ENCODE measurements around the gene SIPA1L2.

SIPA1L2 gene

GRCh38 chr1:232662910-232663309 lies 33.0 kb upstream of the SIPA1L2 start:
- no peak for DNase-seq
- TF ChIP-seq POLR2A (IDR thresholded peaks at IDR 0.05; ENCODE audit: low read length) (no peak), GATA1 (IDR thresholded peaks at IDR 0.05; ENCODE audit: low read depth, low read length) (no peak)

GRCh38 chr1:232658386-232658785 lies 28.5 kb upstream of the SIPA1L2 start:
- TF ChIP-seq POLR2A (IDR thresholded peaks at IDR 0.05; ENCODE audit: low read length) (no peak), GATA1 (IDR thresholded peaks at IDR 0.05; ENCODE audit: low read depth, low read length) (no peak)
- DNase-seq = no peak

- TF ChIP-seq GATA1 (IDR thresholded peaks at IDR 0.05; ENCODE audit: low read depth, low read length) (no peak), POLR2A (IDR thresholded peaks at IDR 0.05; ENCODE audit: low read length) (no peak)
- DNase-seq = no peak
Observed at GRCh38 chr1:232657426-232658005, 27.6 kb upstream of the SIPA1L2 start.

- no peak for DNase-seq
- no peak for TF ChIP-seq GATA1 (IDR thresholded peaks at IDR 0.05; ENCODE audit: low read depth, low read length)
- TF ChIP-seq POLR2A (IDR thresholded peaks at IDR 0.05; ENCODE audit: low read length) = no peak
Observed at GRCh38 chr1:232655746-232656085, 25.8 kb upstream of the SIPA1L2 start.

- TF ChIP-seq GATA1 (IDR thresholded peaks at IDR 0.05; ENCODE audit: low read depth, low read length) = no peak
- no peak for TF ChIP-seq POLR2A (IDR thresholded peaks at IDR 0.05; ENCODE audit: low read length)
- no peak for DNase-seq
Observed at GRCh38 chr1:232655028-232655745, 25.3 kb upstream of the SIPA1L2 start.

- TF ChIP-seq GATA1 (IDR thresholded peaks at IDR 0.05; ENCODE audit: low read depth, low read length) (no peak), POLR2A (IDR thresholded peaks at IDR 0.05; ENCODE audit: low read length) (no peak)
- DNase-seq = no peak
Observed at GRCh38 chr1:232653789-232654188, 23.9 kb upstream of the SIPA1L2 start.

- no peak for DNase-seq
- TF ChIP-seq GATA1 (IDR thresholded peaks at IDR 0.05; ENCODE audit: low read depth, low read length) (no peak), POLR2A (IDR thresholded peaks at IDR 0.05; ENCODE audit: low read length) (no peak)
Observed at GRCh38 chr1:232650845-232651244, 20.9 kb upstream of the SIPA1L2 start.

- DNase-seq = no peak
Observed at GRCh38 chr1:232650418-232650817, 20.5 kb upstream of the SIPA1L2 start.

GRCh38 chr1:232648316-232648715 lies 18.4 kb upstream of the SIPA1L2 start:
- no peak for DNase-seq
- no peak for TF ChIP-seq GATA1 (IDR thresholded peaks at IDR 0.05; ENCODE audit: low read depth, low read length)
- TF ChIP-seq POLR2A (IDR thresholded peaks at IDR 0.05; ENCODE audit: low read length) = no peak

More at GRCh38 chr1:232650418-232650817, 20.5 kb upstream of the SIPA1L2 start:
- no peak for TF ChIP-seq GATA1 (IDR thresholded peaks at IDR 0.05; ENCODE audit: low read depth, low read length)
- no peak for TF ChIP-seq POLR2A (IDR thresholded peaks at IDR 0.05; ENCODE audit: low read length)

GRCh38 chr1:232644209-232644608 lies 14.3 kb upstream of the SIPA1L2 start:
- no peak for DNase-seq
- TF ChIP-seq GATA1 (IDR thresholded peaks at IDR 0.05; ENCODE audit: low read depth, low read length) = no peak
- TF ChIP-seq POLR2A (IDR thresholded peaks at IDR 0.05; ENCODE audit: low read length) = no peak

GRCh38 chr1:232643251-232643650 lies 13.3 kb upstream of the SIPA1L2 start:
- DNase-seq = no peak
- TF ChIP-seq POLR2A (IDR thresholded peaks at IDR 0.05; ENCODE audit: low read length) = no peak
- no peak for TF ChIP-seq GATA1 (IDR thresholded peaks at IDR 0.05; ENCODE audit: low read depth, low read length)

GRCh38 chr1:232641507-232641906 lies 11.6 kb upstream of the SIPA1L2 start:
- DNase-seq = no peak
- TF ChIP-seq POLR2A (IDR thresholded peaks at IDR 0.05; ENCODE audit: low read length) (no peak), GATA1 (IDR thresholded peaks at IDR 0.05; ENCODE audit: low read depth, low read length) (no peak)

- DNase-seq = no peak
- TF ChIP-seq GATA1 (IDR thresholded peaks at IDR 0.05; ENCODE audit: low read depth, low read length) (no peak), POLR2A (IDR thresholded peaks at IDR 0.05; ENCODE audit: low read length) (no peak)
Observed at GRCh38 chr1:232636799-232637198, 6.9 kb upstream of the SIPA1L2 start.

GRCh38 chr1:232635778-232636356 lies 5.9 kb upstream of the SIPA1L2 start:
- TF ChIP-seq POLR2A (IDR thresholded peaks at IDR 0.05; ENCODE audit: low read length) = no peak
- no peak for TF ChIP-seq GATA1 (IDR thresholded peaks at IDR 0.05; ENCODE audit: low read depth, low read length)

GRCh38 chr1:232635279-232635678 lies 5.3 kb upstream of the SIPA1L2 start:
- DNase-seq = no peak
- no peak for TF ChIP-seq POLR2A (IDR thresholded peaks at IDR 0.05; ENCODE audit: low read length)

More at GRCh38 chr1:232635778-232636356, 5.9 kb upstream of the SIPA1L2 start:
- peak; percentile 36 to 44 for DNase-seq

All from erythroblast (primary cell).